Keratinocyte (primary cell): ENCODE results near the gene DOK6. TPM values are rescaled to one million over a fixed set of nuclear protein-coding genes. Genes with fewer than 3 reads are reported as not detected.

ENCODE experiments used
- DNase-seq: peaks from one replicate; pipeline ENCODE4 v3.0.0-alpha.2; 2011; ENCODE audit warnings: low read depth, missing footprints, low spot score
- FAIRE-seq: peaks from 2 replicates; lab custom pipeline; 2011; peaks lifted over from hg19 to GRCh38; lab: Jason Lieb, UNC
- H2AFZ ChIP-seq: 2 replicates; pipeline ENCODE4 v1.6.0; 2012; ENCODE audit warnings: low read length, control low read depth, inconsistent platforms; ENCODE audit not compliant: control insufficient read depth
- H3K27ac ChIP-seq: 2 replicates; pipeline ENCODE4 v1.5.1; 2011; ENCODE audit warnings: low read length; ENCODE audit not compliant: control insufficient read depth, insufficient read depth
- H3K27me3 ChIP-seq: 3 replicates; pipeline ENCODE4 v1.6.0; 2011; ENCODE audit warnings: low read length; ENCODE audit not compliant: control insufficient read depth, insufficient read depth; ENCODE audit errors: extremely low read depth
- H3K36me3 ChIP-seq, 2 experiments: 2 replicates in 1 of 2; 3 replicates in 1 of 2; pipeline ENCODE4 v1.5.1; 2011; ENCODE audit warnings: low read length in 2 of 2, mild to moderate bottlenecking in 1 of 2; ENCODE audit not compliant: control insufficient read depth in 2 of 2, insufficient read depth in 2 of 2; ENCODE audit errors: extremely low read depth in 1 of 2
- H3K4me1 ChIP-seq: 3 replicates; pipeline ENCODE4 v1.5.1; 2011; ENCODE audit warnings: low read length; ENCODE audit not compliant: control insufficient read depth, insufficient read depth; ENCODE audit errors: extremely low read depth
- H3K4me2 ChIP-seq: 3 replicates; pipeline ENCODE4 v1.6.0; 2011; ENCODE audit warnings: low read depth, low read length; ENCODE audit not compliant: control insufficient read depth, insufficient read depth; ENCODE audit errors: extremely low read depth
- H3K4me3 ChIP-seq, 3 experiments: fragments of 200-600 bp in 1 of 3; sonication (generic) in 1 of 3; 2 replicates in 2 of 3; 3 replicates in 1 of 3; pipeline ENCODE4 v1.5.1; 2011 to 2016; ENCODE audit warnings: low read length in 3 of 3, mild to moderate bottlenecking in 3 of 3, control low read depth in 2 of 3, inconsistent platforms in 1 of 3, low read depth in 1 of 3, mixed read lengths in 1 of 3, mixed run types in 1 of 3, moderate library complexity in 1 of 3; ENCODE audit not compliant: control insufficient read depth in 2 of 3, insufficient read depth in 2 of 3; ENCODE audit errors: extremely low read depth in 1 of 3
- H3K79me2 ChIP-seq: 2 replicates; pipeline ENCODE4 v1.6.0; 2012; ENCODE audit warnings: low read length; ENCODE audit not compliant: control insufficient read depth, insufficient read depth
- H3K9ac ChIP-seq: 3 replicates; pipeline ENCODE4 v1.6.0; 2011; ENCODE audit warnings: low read length; ENCODE audit not compliant: control insufficient read depth, insufficient read depth; ENCODE audit errors: extremely low read depth
- H3K9me1 ChIP-seq: 3 replicates; pipeline ENCODE4 v1.6.0; 2011; ENCODE audit warnings: low read length; ENCODE audit not compliant: control insufficient read depth, insufficient read depth; ENCODE audit errors: extremely low read depth
- H3K9me3 ChIP-seq: 2 replicates; pipeline ENCODE4 v1.5.1; 2012; ENCODE audit warnings: low read depth, low read length; ENCODE audit not compliant: control insufficient read depth
- H4K20me1 ChIP-seq: 3 replicates; pipeline ENCODE4 v1.6.0; 2011; ENCODE audit warnings: low read length; ENCODE audit not compliant: control insufficient read depth, insufficient read depth; ENCODE audit errors: extremely low read depth
- EZH2 ChIP-seq: IDR thresholded peaks from one replicate; pipeline ENCODE4 v1.6.1; 2012; ENCODE audit warnings: inconsistent platforms, mild to moderate bottlenecking, low read length, moderate library complexity
- dilution Hi-C: fragments of 300-500 bp; cut with MboI; formaldehyde crosslinking; loops from one replicate; pipeline ENCODE4 v1.7.0; 2020; ENCODE audit warnings: low sequenced_read_pairs; ENCODE audit not compliant: extremely low pct_ligation_motif_present
- polyA plus RNA-seq, 5 experiments: library from polyadenylated mRNA; depleted of rRNA in 3 of 5; stranded (reverse) in 3 of 5; stranded (forward) in 1 of 5; unstranded in 1 of 5; fragments of >200 nt; gene quantifications; 1 replicate in 1 of 5; 2 replicates in 3 of 5; 3 replicates in 1 of 5; pipeline versions ENCODE4 v1.2.1 to v1.2.3, GENCODE V29; 2011 to 2012; ENCODE audit warnings: missing spikeins in 2 of 5, low read depth in 1 of 5, low replicate concordance in 1 of 5
- TF ChIP-seq, protein P1 (sequence below), 3 experiments: IDR thresholded peaks in 1 of 3; conservative IDR thresholded peaks in 1 of 3; optimal IDR thresholded peaks in 1 of 3; 2 replicates in 2 of 3; 3 replicates in 1 of 3; pipeline versions ENCODE3 to v1.5.1; 2011; ENCODE audit warnings: low read length in 3 of 3, mild to moderate bottlenecking in 3 of 3, moderate library complexity in 2 of 3, control low read depth in 1 of 3, inconsistent platforms in 1 of 3; ENCODE audit not compliant: insufficient read depth in 2 of 3; ENCODE audit errors: extremely low read depth in 1 of 3

Gene DOK6
- polyA plus RNA-seq, 1 donor (not counting 4 experiments of a cell fraction or from before 2014, with no cell fraction given) = not detected

DNA sequence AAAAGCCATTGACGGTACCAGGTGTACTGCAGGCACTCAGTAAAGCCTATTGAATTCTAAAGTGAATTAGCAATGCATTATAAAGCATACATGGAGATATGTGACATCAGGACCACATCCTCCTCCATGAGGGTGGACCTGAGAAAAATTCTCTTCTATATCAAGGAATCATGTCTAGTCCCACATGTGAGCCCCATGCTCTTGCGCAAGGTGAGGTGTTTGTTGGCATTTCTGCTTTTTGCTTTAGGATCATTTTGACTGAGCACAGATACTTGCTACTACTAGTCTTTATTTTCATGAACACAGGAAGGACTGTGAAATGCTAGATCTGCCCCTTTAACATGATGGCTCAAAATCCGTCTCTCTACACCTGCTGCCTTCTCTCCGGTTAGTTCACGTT, 363.1 kb downstream of the DOK6 start:
- Histone ChIP-seq H3K4me3 (no peak overlapping the region), H3K79me2 (no peaks in the 10 kb centered on the region), H3K9me3 (no peaks in the 10 kb centered on the region), H3K4me2 (no peak overlapping the region), H3K9me1 (no peaks in the 10 kb centered on the region), H3K27me3 (no peaks in the 10 kb centered on the region), H4K20me1 (no peaks in the 10 kb centered on the region), H2AFZ (no peak overlapping the region), H3K36me3 (no peaks in the 10 kb centered on the region), H3K27ac (no peak overlapping the region), H3K9ac (no peak overlapping the region), H3K4me1 (no peaks in the 10 kb centered on the region)
- dilution Hi-C loops = no loop called here
- DNase-seq (no peak), FAIRE-seq (no peak)
- no peak for TF ChIP-seq EZH2
- TF ChIP-seq, protein P1, sequence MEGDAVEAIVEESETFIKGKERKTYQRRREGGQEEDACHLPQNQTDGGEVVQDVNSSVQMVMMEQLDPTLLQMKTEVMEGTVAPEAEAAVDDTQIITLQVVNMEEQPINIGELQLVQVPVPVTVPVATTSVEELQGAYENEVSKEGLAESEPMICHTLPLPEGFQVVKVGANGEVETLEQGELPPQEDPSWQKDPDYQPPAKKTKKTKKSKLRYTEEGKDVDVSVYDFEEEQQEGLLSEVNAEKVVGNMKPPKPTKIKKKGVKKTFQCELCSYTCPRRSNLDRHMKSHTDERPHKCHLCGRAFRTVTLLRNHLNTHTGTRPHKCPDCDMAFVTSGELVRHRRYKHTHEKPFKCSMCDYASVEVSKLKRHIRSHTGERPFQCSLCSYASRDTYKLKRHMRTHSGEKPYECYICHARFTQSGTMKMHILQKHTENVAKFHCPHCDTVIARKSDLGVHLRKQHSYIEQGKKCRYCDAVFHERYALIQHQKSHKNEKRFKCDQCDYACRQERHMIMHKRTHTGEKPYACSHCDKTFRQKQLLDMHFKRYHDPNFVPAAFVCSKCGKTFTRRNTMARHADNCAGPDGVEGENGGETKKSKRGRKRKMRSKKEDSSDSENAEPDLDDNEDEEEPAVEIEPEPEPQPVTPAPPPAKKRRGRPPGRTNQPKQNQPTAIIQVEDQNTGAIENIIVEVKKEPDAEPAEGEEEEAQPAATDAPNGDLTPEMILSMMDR (optimal IDR thresholded peaks at IDR 0.05 in 1 of 3, IDR thresholded peaks at IDR 0.05 in 1 of 3, conservative IDR thresholded peaks at IDR 0.05 in 1 of 3; ENCODE audit: extremely low read depth in 1 of 3, insufficient read depth in 2 of 3, low read length in 3 of 3) = no peak

DNA sequence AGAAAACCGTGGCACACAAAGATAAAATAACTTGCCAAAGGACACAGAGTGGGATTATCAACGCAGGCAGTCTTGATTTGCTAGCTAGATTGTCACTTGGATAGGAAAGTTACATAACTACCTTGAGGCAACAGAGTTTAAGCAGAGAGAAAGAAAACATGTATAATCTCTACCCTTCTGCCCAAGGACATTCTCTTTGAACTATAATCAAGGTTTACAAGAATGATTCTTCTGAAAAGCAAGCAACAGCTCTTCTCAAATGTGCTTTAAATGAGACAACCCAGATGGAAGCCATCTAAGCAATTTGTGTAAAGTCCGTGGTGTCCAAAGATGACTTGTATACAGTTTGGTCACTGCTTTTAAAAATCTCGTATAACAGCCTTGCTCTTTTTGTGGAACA, 369.6 kb downstream of the DOK6 start:
- dilution Hi-C loops = no loop called here
- FAIRE-seq = no peak

More for the DNA sequence above, 369.6 kb downstream of the DOK6 start:
- Histone ChIP-seq H3K9ac (no peak overlapping the region), H3K36me3 (no peaks in the 10 kb centered on the region), H3K27me3 (no peaks in the 10 kb centered on the region), H3K4me1 (no peaks in the 10 kb centered on the region), H3K9me3 (no peaks in the 10 kb centered on the region), H3K79me2 (no peaks in the 10 kb centered on the region), H3K4me3 (no peak overlapping the region), H2AFZ (peak overlapping the region; percentile 20), H3K9me1 (no peaks in the 10 kb centered on the region), H3K4me2 (no peak overlapping the region), H3K27ac (no peak overlapping the region), H4K20me1 (no peaks in the 10 kb centered on the region)
- DNase-seq = no peak
- no peak for TF ChIP-seq EZH2
- TF ChIP-seq, protein P1 (optimal IDR thresholded peaks at IDR 0.05 in 1 of 3, IDR thresholded peaks at IDR 0.05 in 1 of 3, conservative IDR thresholded peaks at IDR 0.05 in 1 of 3; ENCODE audit: extremely low read depth in 1 of 3, insufficient read depth in 2 of 3, low read length in 3 of 3) = no peak
